SK-N-SH (cell line): ENCODE data around the gene CENPN.

Source experiments
- CTCF ChIP-seq: fragments of 200-600 bp; sonication (generic); IDR thresholded peaks from 2 replicates; pipeline ENCODE4 v1.6.1; 2017; ENCODE audit warnings: antibody characterized with exemption, mild to moderate bottlenecking, moderate library complexity
- EZH2phosphoT487 ChIP-seq: fragments of 200-600 bp; sonication (generic); IDR thresholded peaks from 2 replicates; pipeline ENCODE4 v1.6.1; 2017; ENCODE audit warnings: low read depth, mixed run types, mild to moderate bottlenecking, antibody characterized with exemption, moderate library complexity, borderline replicate concordance
- GATA2 ChIP-seq: sonication (generic); formaldehyde crosslinking; IDR thresholded peaks from 2 replicates; pipeline ENCODE4 v1.5.0; 2020; ENCODE audit warnings: mild to moderate bottlenecking, missing genetic modification reagents

- no peak for TF ChIP-seq CTCF
- no peak for TF ChIP-seq EZH2phosphoT487
- TF ChIP-seq GATA2 (CRISPR knock-in tag): no peak
Observed at GRCh38 chr16:81018496-81018895, 11.5 kb downstream of the CENPN start.
